Fibroblast of lung (primary cell): Measurements from ENCODE around the gene CNNM2. TPM values are rescaled to one million over a fixed set of nuclear protein-coding genes. Genes with fewer than 3 reads are reported as not detected.

Experiments used
- DNase-seq, 2 donors: peaks; one replicate each; pipeline versions ENCODE4 v3.0.0 to v3.0.0-alpha.2; 2010; ENCODE audit warnings: low read depth in 2 of 2
- H2AFZ ChIP-seq: 2 replicates; pipeline ENCODE4 v1.5.1; 2012; ENCODE audit warnings: low read length, control low read depth, inconsistent platforms
- H3K27ac ChIP-seq: 2 replicates; pipeline ENCODE4 v1.5.1; 2011; ENCODE audit warnings: low read length, control low read depth; ENCODE audit not compliant: insufficient read depth
- H3K27me3 ChIP-seq: 2 replicates; pipeline ENCODE4 v1.5.1; 2011; ENCODE audit warnings: mild to moderate bottlenecking, low read length; ENCODE audit not compliant: control insufficient read depth, insufficient read depth
- H3K36me3 ChIP-seq: 2 replicates; pipeline ENCODE4 v1.5.1; 2011; ENCODE audit warnings: low read length; ENCODE audit not compliant: control insufficient read depth, insufficient read depth
- H3K4me1 ChIP-seq: 2 replicates; pipeline ENCODE4 v1.5.1; 2011; ENCODE audit warnings: low read length; ENCODE audit not compliant: control insufficient read depth, insufficient read depth; ENCODE audit errors: extremely low read depth
- H3K4me2 ChIP-seq: 2 replicates; pipeline ENCODE4 v1.5.1; 2011; ENCODE audit warnings: low read length, control low read depth; ENCODE audit not compliant: insufficient read depth; ENCODE audit errors: extremely low read depth
- H3K4me3 ChIP-seq, 4 experiments: fragments of 200-600 bp in 1 of 4; sonication (generic) in 1 of 4; replicated peaks in 1 of 4; 2 replicates each; pipeline ENCODE4 v1.5.1; 2011 to 2016; ENCODE audit warnings: low read length in 4 of 4, low read depth in 3 of 4, mild to moderate bottlenecking in 3 of 4, control low read depth in 2 of 4, inconsistent platforms in 1 of 4, mixed read lengths in 1 of 4; ENCODE audit not compliant: insufficient read depth in 1 of 4; ENCODE audit errors: control extremely low read depth in 1 of 4
- H3K79me2 ChIP-seq: 2 replicates; pipeline ENCODE4 v1.5.1; 2012; ENCODE audit warnings: mild to moderate bottlenecking, low read length, inconsistent platforms; ENCODE audit not compliant: control insufficient read depth, insufficient read depth
- H3K9ac ChIP-seq: 2 replicates; pipeline ENCODE4 v1.5.1; 2011; ENCODE audit warnings: mild to moderate bottlenecking, low read length, control low read depth; ENCODE audit not compliant: insufficient read depth
- H3K9me3 ChIP-seq: 2 replicates; pipeline ENCODE4 v1.5.1; 2012; ENCODE audit warnings: low read depth, low read length; ENCODE audit not compliant: control insufficient read depth, insufficient read depth
- H4K20me1 ChIP-seq: 2 replicates; pipeline ENCODE4 v1.5.1; 2011; ENCODE audit warnings: low read length; ENCODE audit not compliant: control insufficient read depth, insufficient read depth; ENCODE audit errors: extremely low read depth
- CTCF ChIP-seq, 2 donors: IDR thresholded peaks in 1 of 2; conservative IDR thresholded peaks in 1 of 2; 1 replicate in 1 of 2; 2 replicates in 1 of 2; pipeline ENCODE4 v1.5.1; 2011 to 2012; ENCODE audit warnings: low read length in 2 of 2, control low read depth in 1 of 2, inconsistent platforms in 1 of 2, low read depth in 1 of 2, mild to moderate bottlenecking in 1 of 2
- EZH2 ChIP-seq: IDR thresholded peaks from 2 replicates; pipeline ENCODE4 v1.5.1; 2012; ENCODE audit warnings: low read length, control low read depth, mild to moderate bottlenecking; ENCODE audit errors: missing control alignments
- polyA plus RNA-seq, 2 donors: library from polyadenylated mRNA; depleted of rRNA in 1 of 2; stranded (reverse) in 1 of 2; unstranded in 1 of 2; fragments of >200 nt; gene quantifications; 2 replicates each; pipeline ENCODE4 v1.2.1, GENCODE V29; 2011 to 2012; ENCODE audit warnings: missing spikeins in 1 of 2
- total RNA-seq: library from RNA; depleted of rRNA; stranded (reverse); fragments of >200 nt; gene quantifications from 2 replicates; pipeline ENCODE4 v1.2.1, GENCODE V29; 2014

Gene CNNM2
- total and polyA plus RNA-seq, 2 donors (not counting 1 experiment from before 2014, with no cell fraction given) = 3.4 to 6.1 TPM

- Histone ChIP-seq H3K4me2 (no peak overlapping the region), H3K79me2 (no peaks in the 10 kb centered on the region), H3K9ac (no peak overlapping the region), H3K27me3 (no peaks in the 10 kb centered on the region), H3K36me3 (no peaks in the 10 kb centered on the region), H3K4me1 (no peaks in the 10 kb centered on the region), H3K27ac (no peak overlapping the region), H3K4me3 (no peak overlapping the region), H2AFZ (no peak overlapping the region), H3K9me3 (no peaks in the 10 kb centered on the region), H4K20me1 (no peaks in the 10 kb centered on the region)
- no peak for TF ChIP-seq EZH2
- no peak for DNase-seq
These were observed 42.1 kb downstream of the CNNM2 start for GRCh38 chr10:102960157-102960556.

GRCh38 chr10:102962267-102962666, 44.2 kb downstream of the CNNM2 start:
- TF ChIP-seq EZH2 (no peak), CTCF (conservative IDR thresholded peaks at IDR 0.05 in 1 of 2, IDR thresholded peaks at IDR 0.05 in 1 of 2; ENCODE audit: low read depth in 1 of 2, low read length in 2 of 2) (no peak)
- Histone ChIP-seq H3K9ac (no peak overlapping the region), H3K79me2 (no peaks in the 10 kb centered on the region), H3K36me3 (no peaks in the 10 kb centered on the region), H3K9me3 (no peaks in the 10 kb centered on the region), H3K4me2 (no peak overlapping the region), H2AFZ (no peak overlapping the region), H3K27ac (no peak overlapping the region), H4K20me1 (no peaks in the 10 kb centered on the region), H3K4me1 (no peaks in the 10 kb centered on the region), H3K4me3 (no peak overlapping the region), H3K27me3 (no peaks in the 10 kb centered on the region)
- DNase-seq = no peak

- Histone ChIP-seq H3K9me3 (no peaks in the 10 kb centered on the region), H3K36me3 (no peaks in the 10 kb centered on the region), H3K27me3 (no peaks in the 10 kb centered on the region), H3K79me2 (no peaks in the 10 kb centered on the region), H3K4me3 (no peak overlapping the region), H2AFZ (no peak overlapping the region), H3K27ac (no peak overlapping the region), H3K9ac (no peak overlapping the region), H3K4me2 (no peak overlapping the region), H3K4me1 (no peaks in the 10 kb centered on the region), H4K20me1 (no peaks in the 10 kb centered on the region)
- DNase-seq = no peak
- TF ChIP-seq EZH2 (no peak), CTCF (conservative IDR thresholded peaks at IDR 0.05 in 1 of 2, IDR thresholded peaks at IDR 0.05 in 1 of 2; ENCODE audit: low read depth in 1 of 2, low read length in 2 of 2) (no peak)
These were observed 45.1 kb downstream of the CNNM2 start for GRCh38 chr10:102962951-102963755.
